CD4-positive, alpha-beta memory T cell (primary cell): ENCODE data around the gene SIL1. TPM values are rescaled to one million over a fixed set of nuclear protein-coding genes. Genes with fewer than 3 reads are reported as not detected.

Source experiments
- CTCF ChIA-PET: fragments of 350-600 bp; sonication (Branson Sonifier 250); formaldehyde crosslinking; loops from one replicate; lab custom pipeline; 2021; ENCODE audit warnings: inconsistent platforms; ENCODE audit not compliant: partially characterized antibody; lab: Charles Lee
- POLR2A ChIA-PET: fragments of 350-600 bp; sonication (Branson Sonifier 250); formaldehyde crosslinking; loops from one replicate; lab custom pipeline; 2021; ENCODE audit not compliant: partially characterized antibody; lab: Charles Lee
- DNase-seq, 5 donors: peaks; one replicate each; pipeline versions ENCODE4 v3.0.0 to v3.0.0-alpha.2; 2020 to 2022; ENCODE audit warnings: mixed read lengths in 1 of 5
- H3K27ac ChIP-seq: one replicate; pipeline ENCODE4 v1.7.0; 2013; ENCODE audit warnings: low read depth, low read length
- H3K27me3 ChIP-seq: 2 replicates; pipeline ENCODE4 v1.7.0; 2013; ENCODE audit warnings: mild to moderate bottlenecking, low read length, moderate library complexity; ENCODE audit not compliant: insufficient read depth
- H3K36me3 ChIP-seq: 2 replicates; pipeline ENCODE4 v1.7.0; 2013; ENCODE audit warnings: mild to moderate bottlenecking, low read length, moderate library complexity; ENCODE audit not compliant: insufficient read depth
- H3K4me1 ChIP-seq: 2 replicates; pipeline ENCODE4 v1.7.0; 2013; ENCODE audit warnings: mild to moderate bottlenecking, low read length, moderate library complexity; ENCODE audit not compliant: insufficient read depth
- H3K4me3 ChIP-seq, 2 donors: one replicate each; pipeline ENCODE4 v1.7.0; 2013; ENCODE audit warnings: low read length in 2 of 2, mild to moderate bottlenecking in 1 of 2
- H3K9me3 ChIP-seq, 2 donors: one replicate each; pipeline ENCODE4 v1.7.0; 2013; ENCODE audit warnings: low read length in 2 of 2, control low read depth in 1 of 2; ENCODE audit not compliant: control insufficient read depth in 1 of 2
- H3K27ac Mint-ChIP-seq, 7 donors: one replicate each; pipeline ENCODE4 v1.8.0; 2020 to 2021; ENCODE audit warnings: mixed read lengths in 7 of 7, mild to moderate bottlenecking in 6 of 7, inconsistent platforms in 3 of 7, moderate library complexity in 3 of 7
- H3K27me3 Mint-ChIP-seq, 2 donors: one replicate each; pipeline ENCODE4 v1.8.0; 2020 to 2021; ENCODE audit warnings: mixed read lengths in 2 of 2
- H3K36me3 Mint-ChIP-seq, 2 donors: one replicate each; pipeline ENCODE4 v1.8.0; 2020 to 2021; ENCODE audit warnings: mixed read lengths in 2 of 2, inconsistent platforms in 1 of 2, mild to moderate bottlenecking in 1 of 2
- H3K4me1 Mint-ChIP-seq, 4 donors: one replicate each; pipeline ENCODE4 v1.8.0; 2020 to 2021; ENCODE audit warnings: mixed read lengths in 4 of 4, mild to moderate bottlenecking in 1 of 4
- H3K4me3 Mint-ChIP-seq, 8 donors: one replicate each; pipeline ENCODE4 v1.8.0; 2020 to 2021; ENCODE audit warnings: mixed read lengths in 8 of 8, mild to moderate bottlenecking in 7 of 8, moderate library complexity in 6 of 8, inconsistent platforms in 3 of 8
- H3K9me3 Mint-ChIP-seq, 8 donors: one replicate each; pipeline ENCODE4 v1.8.0; 2020 to 2021; ENCODE audit warnings: mixed read lengths in 8 of 8, mild to moderate bottlenecking in 5 of 8, inconsistent platforms in 3 of 8, moderate library complexity in 1 of 8
- intact Hi-C: fragments of 100-400 bp; cut with micrococcal nuclease; formaldehyde crosslinking; loops from one replicate; pipeline ENCODE4 v1.15.1; 2023
- polyA plus RNA-seq, 2 donors: library from polyadenylated mRNA; unstranded; fragments of 300-500 nt; fragmentation: Illumina TruSeq; gene quantifications; one replicate each; pipeline ENCODE4 v1.2.3, GENCODE V29; 2021
- total RNA-seq, 2 experiments: library from RNA; stranded (reverse); gene quantifications; one replicate each; pipeline ENCODE4 v1.2.3, GENCODE V29; 2021

Gene SIL1
- total and polyA plus RNA-seq, 4 experiments from 2014 or later, result 12.2 to 16.7 (median 14.4) TPM

DNA sequence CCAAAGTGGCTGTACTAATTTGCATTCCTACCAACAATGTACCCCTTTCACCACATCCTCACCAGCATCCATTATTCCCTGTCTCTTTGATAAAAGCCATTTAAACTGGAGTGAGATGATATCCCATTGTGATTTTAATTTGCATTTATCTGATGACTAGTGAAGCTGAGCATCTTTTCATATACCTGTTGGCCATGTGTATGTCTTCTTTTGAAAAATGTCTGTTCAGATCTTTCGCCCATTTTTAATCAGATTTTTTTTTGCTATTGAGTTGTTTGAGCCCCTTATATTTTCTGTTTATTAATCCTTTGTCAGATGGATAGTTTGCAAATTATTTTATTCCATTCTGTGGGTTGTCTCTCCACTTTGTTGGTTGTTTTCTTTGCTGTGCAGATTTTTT, 202.0 kb downstream of the SIL1 start:
- CTCF ChIA-PET, result no interaction called here
- no peak for DNase-seq
- H3K36me3 ChIP-seq, result no peaks in the 10 kb centered on the region
- Mint-ChIP-seq H3K4me3 (no peak overlapping the region), H3K9me3 (peaks cover 0 to 14% (median 9%) of the 10 kb centered on the region in 8 donors), H3K36me3 (peaks cover 15 to 21% of the 10 kb centered on the region in 2 donors), H3K4me1 (no peaks in the 10 kb centered on the region), H3K27ac (no peak overlapping the region), H3K27me3 (no peaks in the 10 kb centered on the region)
- no peak overlapping the region for H3K27ac ChIP-seq
- intact Hi-C loops, result no loop called here
- POLR2A ChIA-PET, result no interaction called here
- no peaks in the 10 kb centered on the region for H3K4me1 ChIP-seq
- no peak overlapping the region for H3K4me3 ChIP-seq
- H3K27me3 ChIP-seq, result no peaks in the 10 kb centered on the region
- no peaks in the 10 kb centered on the region for H3K9me3 ChIP-seq

DNA sequence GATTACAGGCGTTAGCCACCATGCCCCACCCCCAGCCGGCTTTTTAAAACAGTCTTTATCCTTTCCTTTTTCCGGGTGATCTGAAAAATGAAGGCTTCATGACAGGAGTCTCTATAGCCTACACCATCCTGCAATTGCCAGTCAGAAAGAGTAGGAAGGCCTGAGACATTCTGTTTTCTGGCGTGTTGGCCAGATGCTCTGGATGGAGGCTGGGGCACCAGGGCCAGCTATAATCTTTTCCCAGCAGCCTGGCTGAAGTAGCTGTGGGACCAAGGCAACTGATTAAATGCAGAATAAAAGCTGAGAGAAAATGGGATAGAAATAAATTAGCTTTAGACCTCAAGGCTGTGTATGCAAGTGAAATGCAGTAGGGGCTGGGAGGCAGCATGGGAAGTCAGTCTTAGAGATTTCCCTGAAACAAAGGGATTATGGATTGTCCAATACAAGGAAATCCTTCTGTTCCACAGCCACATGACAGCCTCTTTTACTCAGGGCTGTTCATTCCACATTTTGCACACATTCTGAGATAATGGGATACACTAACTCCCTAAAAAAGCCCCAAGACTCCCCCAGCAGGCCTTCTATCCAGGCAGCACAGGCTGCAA, 207.1 kb downstream of the SIL1 start:
- CTCF ChIA-PET, result no interaction called here
- Histone ChIP-seq H3K4me3 (no peak overlapping the region), H3K4me1 (no peaks in the 10 kb centered on the region), H3K36me3 (no peaks in the 10 kb centered on the region), H3K27ac (no peak overlapping the region), H3K27me3 (no peaks in the 10 kb centered on the region), H3K9me3 (no peaks in the 10 kb centered on the region)
- Mint-ChIP-seq H3K4me1 (no peaks in the 10 kb centered on the region), H3K36me3 (peaks cover 3 to 6% of the 10 kb centered on the region in 2 donors), H3K27me3 (no peaks in the 10 kb centered on the region), H3K9me3 (peaks cover 0 to 5% (median 2%) of the 10 kb centered on the region in 8 donors), H3K4me3 (no peak overlapping the region), H3K27ac (no peak overlapping the region)
- intact Hi-C loops, result no loop called here
- no peak for DNase-seq
- POLR2A ChIA-PET, result no interaction called here

DNA sequence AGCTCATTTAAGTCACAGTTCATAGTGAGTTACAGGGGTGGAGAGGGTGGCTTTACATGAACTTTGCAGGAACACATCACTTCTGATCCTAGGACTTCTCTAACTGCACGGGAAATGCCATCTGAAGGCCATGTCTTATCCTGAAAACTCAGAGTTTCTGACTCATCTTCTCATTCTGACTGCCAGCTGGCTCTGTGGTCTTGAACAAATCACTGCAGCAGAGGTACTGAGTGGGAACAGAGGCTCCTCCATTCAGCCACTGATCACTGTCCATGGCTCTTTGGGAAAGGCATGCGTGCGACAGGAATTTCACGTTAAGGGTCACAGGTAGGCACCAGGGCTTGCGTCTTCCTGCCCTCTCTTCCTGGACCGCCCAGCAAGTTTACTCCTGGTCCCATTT, 208.4 kb downstream of the SIL1 start:
- intact Hi-C loops, result no loop called here
- peaks cover 0 to 2% of the 10 kb centered on the region in 2 donors for H3K36me3 Mint-ChIP-seq
- Histone ChIP-seq H3K9me3 (no peaks in the 10 kb centered on the region), H3K36me3 (no peaks in the 10 kb centered on the region), H3K27ac (no peak overlapping the region), H3K27me3 (no peaks in the 10 kb centered on the region), H3K4me1 (no peaks in the 10 kb centered on the region), H3K4me3 (no peak overlapping the region)
- H3K4me3 Mint-ChIP-seq, result no peak overlapping the region
- POLR2A ChIA-PET, result no interaction called here
- no peak for DNase-seq
- no peak overlapping the region for H3K27ac Mint-ChIP-seq
- peaks cover 0 to 4% (median 0%) of the 10 kb centered on the region in 4 donors for H3K4me1 Mint-ChIP-seq
- H3K9me3 Mint-ChIP-seq, result no peaks in the 10 kb centered on the region
- H3K27me3 Mint-ChIP-seq, result no peaks in the 10 kb centered on the region
- CTCF ChIA-PET, result no interaction called here

DNA sequence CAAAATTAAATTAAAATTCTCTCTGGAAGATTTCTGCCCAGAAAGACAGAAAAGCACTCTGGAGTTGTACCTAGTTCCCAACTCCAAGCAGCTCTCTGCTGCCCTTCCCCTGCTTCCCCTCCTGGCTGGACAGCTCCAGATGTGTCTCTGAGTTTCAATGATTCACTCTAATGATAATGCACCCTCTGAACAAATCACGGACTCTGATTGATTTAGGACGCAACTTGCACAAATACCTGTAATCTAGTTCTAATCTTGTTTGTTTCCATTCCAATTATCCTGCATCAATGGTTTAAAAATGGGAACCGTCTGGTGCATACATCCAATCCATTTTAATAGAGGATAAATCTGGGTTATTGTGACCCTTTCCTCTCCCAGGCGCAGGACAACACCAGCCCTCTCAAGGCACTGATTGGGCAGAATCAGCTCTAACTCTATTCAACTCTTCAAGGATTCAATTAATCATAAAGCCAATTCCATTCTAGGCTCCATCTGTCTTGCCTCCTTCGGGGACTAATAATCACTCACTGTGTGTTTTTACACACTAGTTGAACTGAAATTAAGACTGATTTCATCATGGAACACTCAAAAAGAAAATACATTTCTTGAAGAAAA, 211.9 kb downstream of the SIL1 start:
- ChIA-PET CTCF (no interaction called here), POLR2A (no interaction called here)
- H3K36me3 ChIP-seq, result no peaks in the 10 kb centered on the region
- H3K9me3 Mint-ChIP-seq, result no peaks in the 10 kb centered on the region
- peaks cover 0 to 2% of the 10 kb centered on the region in 2 donors for H3K36me3 Mint-ChIP-seq
- DNase-seq, result no peak
- intact Hi-C loops, result no loop called here
- no peaks in the 10 kb centered on the region for H3K27me3 Mint-ChIP-seq
- no peak overlapping the region for H3K4me3 Mint-ChIP-seq
- no peak overlapping the region for H3K27ac ChIP-seq
- H3K4me1 ChIP-seq, result peaks cover 13% of the 10 kb centered on the region
- H3K27me3 ChIP-seq, result no peaks in the 10 kb centered on the region
- no peak overlapping the region for H3K27ac Mint-ChIP-seq
- H3K4me3 ChIP-seq, result no peak overlapping the region
- no peaks in the 10 kb centered on the region for H3K9me3 ChIP-seq
- peaks cover 9 to 22% (median 15%) of the 10 kb centered on the region in 4 donors for H3K4me1 Mint-ChIP-seq

DNA sequence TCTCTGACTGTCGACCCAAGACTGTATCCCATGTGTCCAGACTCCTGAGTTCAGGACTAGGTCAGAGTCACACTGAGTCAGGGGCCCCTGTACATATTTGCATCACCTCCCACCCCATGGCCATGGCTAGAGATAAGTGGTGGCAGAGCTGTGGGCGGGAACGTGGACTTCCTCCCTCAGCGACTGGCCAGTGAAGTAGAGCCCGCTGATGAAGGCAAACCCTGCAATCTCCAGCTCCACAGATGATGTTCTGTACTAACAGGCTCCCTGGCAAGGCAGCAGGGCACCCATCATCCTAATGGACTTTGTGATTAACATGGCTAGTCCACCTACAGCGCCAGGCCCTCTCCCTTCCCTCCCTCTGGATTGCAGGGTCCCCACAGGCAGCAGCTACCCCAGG, 212.5 kb downstream of the SIL1 start:
- no peaks in the 10 kb centered on the region for H3K9me3 ChIP-seq
- Mint-ChIP-seq H3K9me3 (no peaks in the 10 kb centered on the region), H3K27ac (no peak overlapping the region), H3K36me3 (peaks cover 0 to 2% of the 10 kb centered on the region in 2 donors), H3K4me1 (peaks cover 12 to 28% (median 20%) of the 10 kb centered on the region in 4 donors), H3K27me3 (no peaks in the 10 kb centered on the region), H3K4me3 (no peak overlapping the region)
- H3K27me3 ChIP-seq, result no peaks in the 10 kb centered on the region
- H3K4me1 ChIP-seq, result peaks cover 19% of the 10 kb centered on the region
- ChIA-PET CTCF (no interaction called here), POLR2A (no interaction called here)
- no peak overlapping the region for H3K27ac ChIP-seq
- DNase-seq, result no peak
- no peak overlapping the region for H3K4me3 ChIP-seq
- no peaks in the 10 kb centered on the region for H3K36me3 ChIP-seq
- intact Hi-C loops, result no loop called here

DNA sequence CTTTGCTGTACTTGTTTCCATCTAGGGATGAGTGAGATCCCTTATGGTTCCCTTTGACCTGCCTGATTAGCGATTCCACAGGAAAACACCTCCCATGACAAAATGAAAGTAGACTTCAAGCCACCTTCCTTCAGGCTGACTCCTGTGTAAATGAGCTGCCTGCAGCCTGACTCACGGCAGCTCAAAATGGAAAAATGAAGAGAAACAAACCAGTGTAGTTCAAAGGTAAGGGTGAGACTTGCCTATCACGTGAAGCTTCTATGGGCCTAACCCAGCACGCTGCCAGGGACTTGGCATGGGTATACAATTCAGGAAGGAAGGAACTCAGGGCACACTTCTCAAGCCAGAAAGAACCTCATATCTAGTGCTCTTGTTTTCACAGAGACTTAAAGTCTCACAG, 212.9 kb downstream of the SIL1 start:
- intact Hi-C loops, result no loop called here
- H3K4me3 ChIP-seq, result no peak overlapping the region
- H3K36me3 ChIP-seq, result no peaks in the 10 kb centered on the region
- H3K9me3 Mint-ChIP-seq, result no peaks in the 10 kb centered on the region
- POLR2A ChIA-PET, result no interaction called here
- H3K36me3 Mint-ChIP-seq, result peaks cover 0 to 2% of the 10 kb centered on the region in 2 donors
- H3K4me1 ChIP-seq, result peaks cover 23% of the 10 kb centered on the region
- H3K27me3 Mint-ChIP-seq, result no peaks in the 10 kb centered on the region
- H3K9me3 ChIP-seq, result no peaks in the 10 kb centered on the region
- no peak overlapping the region for H3K4me3 Mint-ChIP-seq
- no peak for DNase-seq
- no peaks in the 10 kb centered on the region for H3K27me3 ChIP-seq
- H3K27ac ChIP-seq, result no peak overlapping the region
- CTCF ChIA-PET, result no interaction called here
- H3K4me1 Mint-ChIP-seq, result peaks cover 16 to 32% (median 24%) of the 10 kb centered on the region in 4 donors
- peak overlapping the region in 3 of 7 donors; percentile 14 to 29 (median 25) for H3K27ac Mint-ChIP-seq

DNA sequence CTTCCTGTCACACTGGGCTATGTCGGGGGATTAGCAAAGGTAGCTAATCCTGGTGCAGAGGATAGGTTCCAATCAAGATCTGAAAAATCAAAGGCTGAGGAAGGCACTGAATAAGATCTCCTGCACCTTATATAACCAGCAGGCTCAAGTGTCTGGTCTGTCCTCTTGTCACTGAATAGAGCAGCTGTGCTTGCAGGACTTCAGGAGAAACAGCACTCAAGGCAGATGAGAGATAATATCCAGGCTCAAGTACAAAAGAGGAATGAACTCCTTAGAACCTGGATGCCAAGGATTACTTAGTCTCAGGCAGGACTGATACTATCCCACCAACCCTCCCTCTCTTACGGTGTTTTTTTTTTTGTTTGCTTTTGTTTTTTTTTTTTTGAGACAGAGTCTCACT, 214.2 kb downstream of the SIL1 start:
- intact Hi-C loops, result no loop called here
- POLR2A ChIA-PET, result no interaction called here

More for the DNA sequence above, 214.2 kb downstream of the SIL1 start:
- Mint-ChIP-seq H3K9me3 (no peaks in the 10 kb centered on the region), H3K4me3 (no peak overlapping the region), H3K4me1 (peaks cover 23 to 42% (median 32%) of the 10 kb centered on the region in 4 donors), H3K27ac (no peak overlapping the region), H3K36me3 (no peaks in the 10 kb centered on the region), H3K27me3 (no peaks in the 10 kb centered on the region)
- CTCF ChIA-PET, result no interaction called here
- H3K4me3 ChIP-seq, result no peak overlapping the region
- peaks cover 32% of the 10 kb centered on the region for H3K4me1 ChIP-seq
- no peak for DNase-seq
- no peaks in the 10 kb centered on the region for H3K9me3 ChIP-seq
- no peaks in the 10 kb centered on the region for H3K27me3 ChIP-seq
- H3K36me3 ChIP-seq, result no peaks in the 10 kb centered on the region
- H3K27ac ChIP-seq, result no peak overlapping the region
